Osteocyte (in vitro differentiated cells): ENCODE results near the gene STX2. TPM values are rescaled to one million over a fixed set of nuclear protein-coding genes. Genes with fewer than 3 reads are reported as not detected.
"Not testable (repeated sequence)": the region's sequence is repeated elsewhere in the genome, so short reads cannot be mapped to it uniquely, and the experiment has no call there.

Source experiments
- DNase-seq: peaks from one replicate; pipeline ENCODE4 v3.0.0; 2021; ENCODE audit warnings: mixed read lengths; ENCODE audit not compliant: unreplicated experiment; ENCODE audit errors: extremely low spot score
- H3K27ac Mint-ChIP-seq: one replicate; pipeline ENCODE4 v1.8.0; 2021; ENCODE audit warnings: mild to moderate bottlenecking, mixed read lengths; ENCODE audit not compliant: unreplicated experiment
- H3K27me3 Mint-ChIP-seq: one replicate; pipeline ENCODE4 v1.8.0; 2021; ENCODE audit warnings: mixed read lengths; ENCODE audit not compliant: unreplicated experiment
- H3K36me3 Mint-ChIP-seq: one replicate; pipeline ENCODE4 v1.8.0; 2021; ENCODE audit warnings: mixed read lengths; ENCODE audit not compliant: unreplicated experiment
- H3K4me1 Mint-ChIP-seq: one replicate; pipeline ENCODE4 v1.8.0; 2021; ENCODE audit warnings: mixed read lengths; ENCODE audit not compliant: unreplicated experiment
- H3K4me3 Mint-ChIP-seq: one replicate; pipeline ENCODE4 v1.8.0; 2021; ENCODE audit warnings: mild to moderate bottlenecking, moderate library complexity, mixed read lengths; ENCODE audit not compliant: unreplicated experiment
- H3K9me3 Mint-ChIP-seq: one replicate; pipeline ENCODE4 v1.8.0; 2021; ENCODE audit warnings: mixed read lengths; ENCODE audit not compliant: unreplicated experiment
- long read RNA-seq: library from polyadenylated mRNA; unstranded; transcript quantifications from one replicate; pipeline ENCODE4 v2.0.0, GENCODE V29; 2021
- total RNA-seq: library from RNA; stranded (reverse); gene quantifications from 2 replicates; pipeline ENCODE4 v1.2.1, GENCODE V29; 2021
- TF ChIP-seq, protein P1 (sequence below): fragments of 200-600 bp; sonication (generic); IDR thresholded peaks from 2 replicates; pipeline ENCODE4 v1.5.0; 2021; ENCODE audit warnings: antibody characterized with exemption, mild to moderate bottlenecking, moderate library complexity

The STX2 gene
- 32.0 and 36.5 TPM in 2 replicates for total RNA-seq
- long read RNA-seq, partial matches to known transcripts = 2 of 13 reads
- long read RNA-seq, other reads (novel, unspliced or antisense) = 11 of 13 reads

GRCh38 chr12:130838951-130839769, at the start of gene STX2:
TSS of gene STX2 (minus strand) at chr12:130839250. CDS start at chr12:130839099, 151 bp downstream.
- H3K27ac Mint-ChIP-seq = peak within 1 kb of the TSS; percentile 13

DNA sequence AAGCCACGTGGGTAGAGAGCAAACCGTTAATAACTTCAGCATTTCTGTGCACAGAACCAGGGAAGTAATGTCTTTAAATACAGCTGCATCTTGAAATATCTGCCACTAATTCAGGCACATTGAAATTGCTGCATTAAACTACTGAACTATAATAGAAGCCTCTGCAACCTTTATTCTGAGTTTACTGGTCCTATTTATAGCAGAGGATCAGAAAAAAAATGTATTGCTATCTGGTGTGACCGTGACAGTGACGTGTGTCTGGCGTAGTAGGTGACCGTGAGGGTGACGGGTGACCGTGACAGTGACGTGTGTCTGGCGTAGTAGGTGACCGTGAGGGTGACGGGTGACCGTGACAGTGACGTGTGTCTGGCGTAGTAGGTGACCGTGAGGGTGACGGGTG, 48.1 kb upstream of the STX2 start:
- not testable (repeated sequence) for H3K36me3 Mint-ChIP-seq, H3K4me3 Mint-ChIP-seq

More at GRCh38 chr12:130838951-130839769, at the start of gene STX2:
- TF ChIP-seq, protein P1, sequence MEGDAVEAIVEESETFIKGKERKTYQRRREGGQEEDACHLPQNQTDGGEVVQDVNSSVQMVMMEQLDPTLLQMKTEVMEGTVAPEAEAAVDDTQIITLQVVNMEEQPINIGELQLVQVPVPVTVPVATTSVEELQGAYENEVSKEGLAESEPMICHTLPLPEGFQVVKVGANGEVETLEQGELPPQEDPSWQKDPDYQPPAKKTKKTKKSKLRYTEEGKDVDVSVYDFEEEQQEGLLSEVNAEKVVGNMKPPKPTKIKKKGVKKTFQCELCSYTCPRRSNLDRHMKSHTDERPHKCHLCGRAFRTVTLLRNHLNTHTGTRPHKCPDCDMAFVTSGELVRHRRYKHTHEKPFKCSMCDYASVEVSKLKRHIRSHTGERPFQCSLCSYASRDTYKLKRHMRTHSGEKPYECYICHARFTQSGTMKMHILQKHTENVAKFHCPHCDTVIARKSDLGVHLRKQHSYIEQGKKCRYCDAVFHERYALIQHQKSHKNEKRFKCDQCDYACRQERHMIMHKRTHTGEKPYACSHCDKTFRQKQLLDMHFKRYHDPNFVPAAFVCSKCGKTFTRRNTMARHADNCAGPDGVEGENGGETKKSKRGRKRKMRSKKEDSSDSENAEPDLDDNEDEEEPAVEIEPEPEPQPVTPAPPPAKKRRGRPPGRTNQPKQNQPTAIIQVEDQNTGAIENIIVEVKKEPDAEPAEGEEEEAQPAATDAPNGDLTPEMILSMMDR = peak; percentile 25
- H3K27me3 Mint-ChIP-seq = no peaks in the 10 kb centered on the region
- no peaks in the 10 kb centered on the region for H3K9me3 Mint-ChIP-seq
- peak; percentile 98 for DNase-seq
- H3K4me1 Mint-ChIP-seq = peaks cover 31% of the 10 kb centered on the region
- H3K36me3 Mint-ChIP-seq = peaks cover 1% of the 10 kb centered on the region
- H3K4me3 Mint-ChIP-seq = peak within 1 kb of the TSS; percentile 83

DNA sequence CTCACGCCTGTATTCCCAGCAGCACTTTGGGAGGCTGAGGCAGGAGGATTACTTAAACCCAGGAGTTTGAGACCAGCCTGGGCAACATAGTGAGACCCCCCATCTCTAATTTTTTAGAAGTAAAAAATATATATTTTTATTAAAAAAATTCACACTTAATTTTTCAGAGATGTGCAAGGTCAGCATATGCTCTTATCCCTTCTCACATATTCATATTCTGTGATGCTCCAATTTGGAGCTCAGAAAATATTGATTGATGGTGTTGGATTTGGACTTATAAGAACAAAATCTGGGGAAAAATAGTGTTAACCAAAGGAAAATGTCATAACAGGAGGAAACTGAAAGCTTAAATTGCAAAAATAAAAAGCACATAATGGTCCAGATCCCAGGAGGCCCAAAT, 42.5 kb upstream of the STX2 start:
- TF ChIP-seq, protein P1 = no peak
- Mint-ChIP-seq H3K9me3 (no peaks in the 10 kb centered on the region), H3K4me1 (peaks cover 7% of the 10 kb centered on the region), H3K4me3 (no peak overlapping the region), H3K27me3 (no peaks in the 10 kb centered on the region), H3K36me3 (peaks cover 12% of the 10 kb centered on the region), H3K27ac (no peak overlapping the region)
- no peak for DNase-seq

More for the DNA sequence above, 48.1 kb upstream of the STX2 start:
- H3K27ac Mint-ChIP-seq, DNase-seq, H3K27me3 Mint-ChIP-seq, H3K4me1 Mint-ChIP-seq, H3K9me3 Mint-ChIP-seq: not testable (repeated sequence)

- Mint-ChIP-seq H3K27me3 (no peaks in the 10 kb centered on the region), H3K4me3 (no peak overlapping the region), H3K4me1 (peaks cover 7% of the 10 kb centered on the region), H3K36me3 (peaks cover 16% of the 10 kb centered on the region), H3K9me3 (no peaks in the 10 kb centered on the region), H3K27ac (no peak overlapping the region)
- no peak for DNase-seq
- TF ChIP-seq, protein P1 = no peak
Observed at GRCh38 chr12:130881046-130881445, 42.0 kb upstream of the STX2 start.

- peaks cover 22% of the 10 kb centered on the region for H3K36me3 Mint-ChIP-seq
- no peak overlapping the region for H3K27ac Mint-ChIP-seq
- TF ChIP-seq, protein P1 = no peak
- H3K9me3 Mint-ChIP-seq = no peaks in the 10 kb centered on the region
- H3K4me1 Mint-ChIP-seq = peaks cover 7% of the 10 kb centered on the region
- no peaks in the 10 kb centered on the region for H3K27me3 Mint-ChIP-seq
- no peak overlapping the region for H3K4me3 Mint-ChIP-seq
- DNase-seq = no peak
Observed at GRCh38 chr12:130880411-130880885, 41.4 kb upstream of the STX2 start.
